Liver (tissue), 9 donors: ENCODE data around the gene VDAC1. TPM values are rescaled to one million over a fixed set of nuclear protein-coding genes. Genes with fewer than 3 reads are reported as not detected.

Source experiments
- DNase-seq: peaks from one replicate; pipeline ENCODE4 v3.0.0-alpha.2; 2017; ENCODE audit warnings: low spot score
- H3K27ac ChIP-seq, 2 donors: one replicate each; pipeline ENCODE4 v1.7.0; 2013; ENCODE audit warnings: inconsistent platforms in 2 of 2, low read length in 2 of 2, control low read depth in 1 of 2, low read depth in 1 of 2, mild to moderate bottlenecking in 1 of 2
- H3K27me3 ChIP-seq, 4 donors: one replicate each; pipeline versions ENCODE4 v1.6.1 to v1.7.0; 2013; ENCODE audit warnings: low read length in 3 of 4, inconsistent platforms in 1 of 4, mild to moderate bottlenecking in 1 of 4, moderate library complexity in 1 of 4; ENCODE audit not compliant: control insufficient read depth in 4 of 4, insufficient read depth in 4 of 4
- H3K36me3 ChIP-seq, 4 donors: one replicate each; pipeline versions ENCODE4 v1.6.1 to v1.7.0; 2013; ENCODE audit warnings: low read length in 3 of 4, mild to moderate bottlenecking in 3 of 4, low read depth in 1 of 4, moderate library complexity in 1 of 4; ENCODE audit not compliant: control insufficient read depth in 4 of 4, insufficient read depth in 3 of 4
- H3K4me1 ChIP-seq, 4 donors: one replicate each; pipeline versions ENCODE4 v1.6.1 to v1.7.0; 2013; ENCODE audit warnings: low read length in 3 of 4, mild to moderate bottlenecking in 3 of 4, moderate library complexity in 1 of 4; ENCODE audit not compliant: control insufficient read depth in 4 of 4, insufficient read depth in 4 of 4
- H3K4me3 ChIP-seq, 3 donors: one replicate each; pipeline versions ENCODE4 v1.6.1 to v1.7.0; 2013; ENCODE audit warnings: low read length in 3 of 3, control low read depth in 1 of 3, low read depth in 1 of 3, mild to moderate bottlenecking in 1 of 3
- H3K9ac ChIP-seq, 2 donors: one replicate each; pipeline ENCODE4 v1.7.0; 2013; ENCODE audit warnings: low read length in 2 of 2, mild to moderate bottlenecking in 2 of 2, moderate library complexity in 2 of 2, control low read depth in 1 of 2, low read depth in 1 of 2
- H3K9me3 ChIP-seq, 4 donors: one replicate each; pipeline versions ENCODE4 v1.6.1 to v1.7.0; 2013; ENCODE audit warnings: low read length in 3 of 4; ENCODE audit not compliant: control insufficient read depth in 4 of 4
- EGR1 ChIP-seq, 2 donors: IDR thresholded peaks; 2 replicates each; pipeline ENCODE4 v1.6.1; 2016 to 2018; ENCODE audit warnings: antibody characterized with exemption in 2 of 2, low read depth in 2 of 2
- FOXA1 ChIP-seq: IDR thresholded peaks from 2 replicates; pipeline ENCODE4 v1.6.1; 2016; ENCODE audit warnings: antibody characterized with exemption
- FOXA2 ChIP-seq: IDR thresholded peaks from 2 replicates; pipeline ENCODE4 v1.6.1; 2016; ENCODE audit warnings: antibody characterized with exemption
- GABPA ChIP-seq, 2 donors: IDR thresholded peaks in 1 of 2; conservative IDR thresholded peaks in 1 of 2; 2 replicates each; pipeline ENCODE4 v1.6.1; 2016; ENCODE audit warnings: antibody characterized with exemption in 2 of 2, mild to moderate bottlenecking in 1 of 2, moderate library complexity in 1 of 2
- HNF4A ChIP-seq, 2 donors: conservative IDR thresholded peaks; 2 replicates each; pipeline ENCODE4 v1.6.1; 2016; ENCODE audit warnings: antibody characterized with exemption in 2 of 2, mild to moderate bottlenecking in 2 of 2
- HNF4G ChIP-seq: IDR thresholded peaks from 2 replicates; pipeline ENCODE4 v1.6.1; 2016; ENCODE audit warnings: antibody characterized with exemption
- JUND ChIP-seq, 2 donors: IDR thresholded peaks; 2 replicates each; pipeline ENCODE4 v1.6.1; 2016; ENCODE audit warnings: antibody characterized with exemption in 2 of 2
- NR2F2 ChIP-seq: IDR thresholded peaks from 2 replicates; pipeline ENCODE4 v1.6.1; 2016; ENCODE audit warnings: antibody characterized with exemption
- RAD21 ChIP-seq, 2 donors: IDR thresholded peaks; 2 replicates each; pipeline ENCODE4 v1.6.1; 2016; ENCODE audit warnings: antibody characterized with exemption in 2 of 2, mild to moderate bottlenecking in 2 of 2
- RXRA ChIP-seq, 2 donors: IDR thresholded peaks; 2 replicates each; pipeline ENCODE4 v1.6.1; 2017 to 2018; ENCODE audit warnings: antibody characterized with exemption in 2 of 2, mild to moderate bottlenecking in 1 of 2
- SP1 ChIP-seq: IDR thresholded peaks from 2 replicates; pipeline ENCODE4 v1.6.1; 2018; ENCODE audit warnings: antibody characterized with exemption, mild to moderate bottlenecking
- TAF1 ChIP-seq: conservative IDR thresholded peaks from 2 replicates; pipeline ENCODE4 v1.6.1; 2016; ENCODE audit warnings: antibody characterized with exemption, mild to moderate bottlenecking
- YY1 ChIP-seq: IDR thresholded peaks from 2 replicates; pipeline ENCODE4 v1.6.1; 2016; ENCODE audit warnings: antibody characterized with exemption, mild to moderate bottlenecking
- WGBS: extraction: QIAGEN DNeasy Blood & Tissue Kit; methylation state at CpG from one replicate; pipeline ENCODE4 v1.1.7; 2013; 5-methylcytosine and 5-hydroxymethylcytosine counted together
- polyA plus RNA-seq, 2 donors: library from polyadenylated mRNA; stranded (reverse) in 1 of 2; unstranded in 1 of 2; fragments of 200-250 nt in 1 of 2; fragments of >200 nt in 1 of 2; fragmentation: Nextera tagmentation in 1 of 2; extraction: Ambion mirVana in 1 of 2; gene quantifications; one replicate each; pipeline versions ENCODE4 v1.2.1 to v1.2.3, GENCODE V29; 2013 to 2015
- total RNA-seq, 2 donors: library from RNA; depleted of rRNA; stranded (reverse); fragments of >200 nt; gene quantifications; one replicate each; pipeline ENCODE4 v1.2.3, GENCODE V29; 2014
- TF ChIP-seq, protein P1 (sequence below): IDR thresholded peaks from 2 replicates; pipeline ENCODE4 v1.6.1; 2016; ENCODE audit warnings: antibody characterized with exemption
- TF ChIP-seq, protein P2 (sequence below): IDR thresholded peaks from 2 replicates; pipeline ENCODE4 v1.6.1; 2016; ENCODE audit warnings: antibody characterized with exemption, mild to moderate bottlenecking
- TF ChIP-seq, protein P3 (sequence below): IDR thresholded peaks from 2 replicates; pipeline ENCODE4 v1.6.1; 2016; ENCODE audit warnings: antibody characterized with exemption
- TF ChIP-seq, protein P4 (sequence below): IDR thresholded peaks from 2 replicates; pipeline ENCODE4 v1.6.1; 2016; ENCODE audit warnings: antibody characterized with exemption
- TF ChIP-seq, protein P5 (sequence below): fragments of 150-350 bp; IDR thresholded peaks from 2 replicates; pipeline ENCODE4 v1.5.1; 2017; ENCODE audit warnings: improper control_type of control experiment, low read depth, low read length; ENCODE audit not compliant: missing input control
- donor health status: healthy.
- donor health status: healthy.
- donor health status: healthy.
- donor health status: healthy.
- donor health status: healthy.

Gene VDAC1
- total and polyA plus RNA-seq, 4 donors = 85.4 to 139 (median 121) TPM

DNA sequence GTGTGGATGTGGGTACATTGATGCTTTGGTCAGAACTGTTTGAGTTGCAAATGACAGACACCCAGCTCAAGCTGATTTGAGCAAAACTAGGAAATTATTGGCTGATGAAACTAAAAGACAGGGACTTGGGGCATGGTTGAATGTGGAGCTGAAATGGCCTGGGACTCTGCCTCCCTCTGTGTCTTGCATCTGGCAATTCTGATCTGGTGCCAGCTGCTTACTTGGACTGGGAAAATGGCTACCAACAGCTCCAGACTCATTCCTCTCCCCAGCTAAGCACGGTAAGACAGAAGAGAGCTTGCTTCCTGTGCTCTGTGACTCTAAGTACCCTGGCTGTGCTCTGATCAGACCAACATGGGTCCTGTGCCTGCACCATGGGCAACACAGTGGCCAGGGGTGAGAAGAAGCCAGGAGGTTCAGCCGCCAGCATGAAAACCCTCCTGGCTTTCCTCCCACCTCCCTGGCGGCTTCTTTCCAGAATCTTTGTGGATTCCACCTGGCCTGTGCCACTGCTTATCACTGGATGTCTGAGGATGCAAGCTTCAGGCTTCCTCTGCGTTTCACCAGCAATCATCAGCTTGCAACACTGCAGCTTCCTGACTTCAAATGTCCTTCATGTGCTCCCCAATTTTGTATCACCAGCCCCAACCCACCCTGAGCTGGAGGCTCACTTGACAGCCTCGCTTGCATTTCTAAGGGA lies 80.4 kb downstream of the VDAC1 start:
- DNase-seq = no peak
- Histone ChIP-seq H3K9ac (no peak overlapping the region), H3K4me1 (peaks cover 5 to 14% (median 10%) of the 10 kb centered on the region in 4 donors), H3K27me3 (no peaks in the 10 kb centered on the region), H3K4me3 (no peak overlapping the region), H3K9me3 (no peaks in the 10 kb centered on the region), H3K36me3 (no peaks in the 10 kb centered on the region), H3K27ac (no peak overlapping the region)
- WGBS = 74% methylated on average over 5 of the region's 5 CpGs
- TF ChIP-seq SP1 (no peak), HNF4G (no peak), EGR1 (IDR thresholded peaks at IDR 0.05; ENCODE audit: low read depth in 2 of 2) (no peak), YY1 (no peak), RAD21 (IDR thresholded peaks at IDR 0.05) (no peak), TAF1 (no peak), JUND (IDR thresholded peaks at IDR 0.05) (no peak), GABPA (IDR thresholded peaks at IDR 0.05 in 1 of 2, conservative IDR thresholded peaks at IDR 0.05 in 1 of 2) (no peak), FOXA2 (no peak), NR2F2 (no peak), RXRA (IDR thresholded peaks at IDR 0.05) (no peak), HNF4A (conservative IDR thresholded peaks at IDR 0.05) (no peak), FOXA1 (no peak)
- TF ChIP-seq, protein P1, sequence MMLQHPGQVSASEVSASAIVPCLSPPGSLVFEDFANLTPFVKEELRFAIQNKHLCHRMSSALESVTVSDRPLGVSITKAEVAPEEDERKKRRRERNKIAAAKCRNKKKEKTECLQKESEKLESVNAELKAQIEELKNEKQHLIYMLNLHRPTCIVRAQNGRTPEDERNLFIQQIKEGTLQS = no peak
- TF ChIP-seq, protein P2, sequence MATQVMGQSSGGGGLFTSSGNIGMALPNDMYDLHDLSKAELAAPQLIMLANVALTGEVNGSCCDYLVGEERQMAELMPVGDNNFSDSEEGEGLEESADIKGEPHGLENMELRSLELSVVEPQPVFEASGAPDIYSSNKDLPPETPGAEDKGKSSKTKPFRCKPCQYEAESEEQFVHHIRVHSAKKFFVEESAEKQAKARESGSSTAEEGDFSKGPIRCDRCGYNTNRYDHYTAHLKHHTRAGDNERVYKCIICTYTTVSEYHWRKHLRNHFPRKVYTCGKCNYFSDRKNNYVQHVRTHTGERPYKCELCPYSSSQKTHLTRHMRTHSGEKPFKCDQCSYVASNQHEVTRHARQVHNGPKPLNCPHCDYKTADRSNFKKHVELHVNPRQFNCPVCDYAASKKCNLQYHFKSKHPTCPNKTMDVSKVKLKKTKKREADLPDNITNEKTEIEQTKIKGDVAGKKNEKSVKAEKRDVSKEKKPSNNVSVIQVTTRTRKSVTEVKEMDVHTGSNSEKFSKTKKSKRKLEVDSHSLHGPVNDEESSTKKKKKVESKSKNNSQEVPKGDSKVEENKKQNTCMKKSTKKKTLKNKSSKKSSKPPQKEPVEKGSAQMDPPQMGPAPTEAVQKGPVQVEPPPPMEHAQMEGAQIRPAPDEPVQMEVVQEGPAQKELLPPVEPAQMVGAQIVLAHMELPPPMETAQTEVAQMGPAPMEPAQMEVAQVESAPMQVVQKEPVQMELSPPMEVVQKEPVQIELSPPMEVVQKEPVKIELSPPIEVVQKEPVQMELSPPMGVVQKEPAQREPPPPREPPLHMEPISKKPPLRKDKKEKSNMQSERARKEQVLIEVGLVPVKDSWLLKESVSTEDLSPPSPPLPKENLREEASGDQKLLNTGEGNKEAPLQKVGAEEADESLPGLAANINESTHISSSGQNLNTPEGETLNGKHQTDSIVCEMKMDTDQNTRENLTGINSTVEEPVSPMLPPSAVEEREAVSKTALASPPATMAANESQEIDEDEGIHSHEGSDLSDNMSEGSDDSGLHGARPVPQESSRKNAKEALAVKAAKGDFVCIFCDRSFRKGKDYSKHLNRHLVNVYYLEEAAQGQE = no peak
- TF ChIP-seq, protein P3, sequence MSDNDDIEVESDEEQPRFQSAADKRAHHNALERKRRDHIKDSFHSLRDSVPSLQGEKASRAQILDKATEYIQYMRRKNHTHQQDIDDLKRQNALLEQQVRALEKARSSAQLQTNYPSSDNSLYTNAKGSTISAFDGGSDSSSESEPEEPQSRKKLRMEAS = no peak
- TF ChIP-seq, protein P4, sequence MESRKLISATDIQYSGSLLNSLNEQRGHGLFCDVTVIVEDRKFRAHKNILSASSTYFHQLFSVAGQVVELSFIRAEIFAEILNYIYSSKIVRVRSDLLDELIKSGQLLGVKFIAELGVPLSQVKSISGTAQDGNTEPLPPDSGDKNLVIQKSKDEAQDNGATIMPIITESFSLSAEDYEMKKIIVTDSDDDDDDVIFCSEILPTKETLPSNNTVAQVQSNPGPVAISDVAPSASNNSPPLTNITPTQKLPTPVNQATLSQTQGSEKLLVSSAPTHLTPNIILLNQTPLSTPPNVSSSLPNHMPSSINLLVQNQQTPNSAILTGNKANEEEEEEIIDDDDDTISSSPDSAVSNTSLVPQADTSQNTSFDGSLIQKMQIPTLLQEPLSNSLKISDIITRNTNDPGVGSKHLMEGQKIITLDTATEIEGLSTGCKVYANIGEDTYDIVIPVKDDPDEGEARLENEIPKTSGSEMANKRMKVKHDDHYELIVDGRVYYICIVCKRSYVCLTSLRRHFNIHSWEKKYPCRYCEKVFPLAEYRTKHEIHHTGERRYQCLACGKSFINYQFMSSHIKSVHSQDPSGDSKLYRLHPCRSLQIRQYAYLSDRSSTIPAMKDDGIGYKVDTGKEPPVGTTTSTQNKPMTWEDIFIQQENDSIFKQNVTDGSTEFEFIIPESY = no peak
- TF ChIP-seq, protein P5, sequence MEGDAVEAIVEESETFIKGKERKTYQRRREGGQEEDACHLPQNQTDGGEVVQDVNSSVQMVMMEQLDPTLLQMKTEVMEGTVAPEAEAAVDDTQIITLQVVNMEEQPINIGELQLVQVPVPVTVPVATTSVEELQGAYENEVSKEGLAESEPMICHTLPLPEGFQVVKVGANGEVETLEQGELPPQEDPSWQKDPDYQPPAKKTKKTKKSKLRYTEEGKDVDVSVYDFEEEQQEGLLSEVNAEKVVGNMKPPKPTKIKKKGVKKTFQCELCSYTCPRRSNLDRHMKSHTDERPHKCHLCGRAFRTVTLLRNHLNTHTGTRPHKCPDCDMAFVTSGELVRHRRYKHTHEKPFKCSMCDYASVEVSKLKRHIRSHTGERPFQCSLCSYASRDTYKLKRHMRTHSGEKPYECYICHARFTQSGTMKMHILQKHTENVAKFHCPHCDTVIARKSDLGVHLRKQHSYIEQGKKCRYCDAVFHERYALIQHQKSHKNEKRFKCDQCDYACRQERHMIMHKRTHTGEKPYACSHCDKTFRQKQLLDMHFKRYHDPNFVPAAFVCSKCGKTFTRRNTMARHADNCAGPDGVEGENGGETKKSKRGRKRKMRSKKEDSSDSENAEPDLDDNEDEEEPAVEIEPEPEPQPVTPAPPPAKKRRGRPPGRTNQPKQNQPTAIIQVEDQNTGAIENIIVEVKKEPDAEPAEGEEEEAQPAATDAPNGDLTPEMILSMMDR = no peak
